ENCODE data around the gene LY6G6F. TPM values are rescaled to one million over a fixed set of nuclear protein-coding genes. Genes with fewer than 3 reads are reported as not detected.

The LY6G6F gene
- total and polyA plus RNA-seq, 2 of the 13 experiments (the other 11 are each of a cell fraction or from before 2014, with no cell fraction given): not detected

GRCh38 chr6:31680226-31681134, 26.2 kb upstream of the LY6G6F start, which contains the start of gene LY6G5C (continued):
- TF ChIP-seq ARID4A (CRISPR knock-in tag; IDR thresholded peaks at IDR 0.05; ENCODE audit: borderline replicate concordance) (peak; percentile 43; the same call in 1 of the 2 replicates), ATF2 (CRISPR knock-in tag; IDR thresholded peaks at IDR 0.05) (0 out of 2 replicates have a peak, but pooled peaks have one; percentile 31), PCBP1 (IDR thresholded peaks at IDR 0.05; ENCODE audit: borderline replicate concordance, low read depth, low read length) (no peak), MXI1 (IDR thresholded peaks at IDR 0.05; ENCODE audit: borderline replicate concordance, low read depth, low read length) (no peak; the same call in 2 of the 3 replicates), FOXC1 (CRISPR knock-in tag; IDR thresholded peaks at IDR 0.05; ENCODE audit: borderline replicate concordance) (peak; percentile 74; the same call in 1 of the 2 replicates), FOXA3 (CRISPR knock-in tag; IDR thresholded peaks at IDR 0.05) (0 out of 2 replicates have a peak, but pooled peaks have one; percentile 27), SMYD3 (CRISPR knock-in tag; IDR thresholded peaks at IDR 0.05) (0 out of 2 replicates have a peak, but pooled peaks have one; percentile 35), ZBTB10 (CRISPR knock-in tag; IDR thresholded peaks at IDR 0.05; ENCODE audit: borderline replicate concordance) (no peak), MIXL1 (CRISPR knock-in tag; IDR thresholded peaks at IDR 0.05) (peak; percentile 58; the same call in 1 of the 2 replicates), AHR (CRISPR knock-in tag; IDR thresholded peaks at IDR 0.05) (peak; percentile 44; the same call in 1 of the 2 replicates), ZNF704 (CRISPR knock-in tag; IDR thresholded peaks at IDR 0.05; ENCODE audit: borderline replicate concordance) (no peak), KAT8 (CRISPR knock-in tag; IDR thresholded peaks at IDR 0.05) (peak; percentile 58; the same call in 1 of the 2 replicates), ETV5 (CRISPR knock-in tag; IDR thresholded peaks at IDR 0.05; ENCODE audit: borderline replicate concordance) (peak; percentile 5; the same call in 1 of the 2 replicates), ZNF891 (CRISPR knock-in tag; IDR thresholded peaks at IDR 0.05) (0 out of 2 replicates have a peak, but pooled peaks have one; percentile 24), ERF (CRISPR knock-in tag; IDR thresholded peaks at IDR 0.05) (peak; percentile 75), ZNF124 (CRISPR knock-in tag; IDR thresholded peaks at IDR 0.05) (0 out of 2 replicates have a peak, but pooled peaks have one; percentile 45), KDM4B (CRISPR knock-in tag; IDR thresholded peaks at IDR 0.05) (0 out of 2 replicates have a peak, but pooled peaks have one; percentile 45)
